Lung (tissue), 12 donors: ENCODE results near the gene PDXK. TPM values are rescaled to one million over a fixed set of nuclear protein-coding genes. Genes with fewer than 3 reads are reported as not detected.

Experiments used
- ATAC-seq: fragments of 200-7000 bp; cut with Tn5 transposase; one replicate; pipeline ENCODE4 v1.9.1; 2020; ENCODE audit warnings: moderate number of reproducible peaks; ENCODE audit not compliant: insufficient read depth, low FRiP score
- DNase-seq, 3 donors: peaks; one replicate each; pipeline ENCODE4 v3.0.0-alpha.2; 2013 to 2017
- H3K27ac ChIP-seq, 2 donors: one replicate each; pipeline ENCODE4 v1.5.1; 2013; ENCODE audit warnings: mild to moderate bottlenecking in 2 of 2, moderate library complexity in 2 of 2, control low read depth in 1 of 2, inconsistent platforms in 1 of 2, low read depth in 1 of 2, low read length in 1 of 2
- H3K27me3 ChIP-seq, 3 donors: one replicate each; pipeline ENCODE4 v1.5.1; 2013; ENCODE audit warnings: low read length in 2 of 3; ENCODE audit not compliant: control insufficient read depth in 3 of 3, insufficient read depth in 3 of 3
- H3K36me3 ChIP-seq, 4 donors: one replicate each; pipeline ENCODE4 v1.5.1; 2013; ENCODE audit warnings: low read length in 4 of 4, mild to moderate bottlenecking in 1 of 4, moderate library complexity in 1 of 4; ENCODE audit not compliant: control insufficient read depth in 4 of 4, insufficient read depth in 4 of 4
- H3K4me1 ChIP-seq, 5 donors: one replicate each; pipeline ENCODE4 v1.5.1; 2013; ENCODE audit warnings: low read length in 5 of 5, mild to moderate bottlenecking in 2 of 5, moderate library complexity in 1 of 5; ENCODE audit not compliant: control insufficient read depth in 5 of 5, insufficient read depth in 5 of 5
- H3K4me3 ChIP-seq: one replicate; pipeline ENCODE4 v1.5.1; 2013; ENCODE audit warnings: mild to moderate bottlenecking, control low read depth, moderate library complexity
- H3K9ac ChIP-seq, 2 donors: one replicate each; pipeline ENCODE4 v1.5.1; 2013; ENCODE audit warnings: low read length in 2 of 2, control low read depth in 1 of 2; ENCODE audit not compliant: insufficient read depth in 1 of 2
- H3K9me3 ChIP-seq, 4 donors: one replicate each; pipeline ENCODE4 v1.5.1; 2013; ENCODE audit warnings: low read length in 3 of 4, mild to moderate bottlenecking in 1 of 4, moderate library complexity in 1 of 4; ENCODE audit not compliant: control insufficient read depth in 4 of 4, insufficient read depth in 3 of 4
- WGBS, 2 donors: extraction: QIAGEN DNeasy Blood & Tissue Kit; methylation state at CpG; one replicate each; pipeline ENCODE4 v1.1.7; 2013; 5-methylcytosine and 5-hydroxymethylcytosine counted together
- polyA plus RNA-seq, 2 donors: library from polyadenylated mRNA; stranded (reverse); fragments of 200-250 nt; gene quantifications; one replicate each; pipeline ENCODE4 v1.2.1, GENCODE V29; 2013
- total RNA-seq, 2 donors: library from RNA; depleted of rRNA in 1 of 2; stranded (reverse); fragments of >200 nt in 1 of 2; gene quantifications; one replicate each; pipeline ENCODE4 v1.2.1, GENCODE V29; 2014 to 2021
- TF ChIP-seq, protein P1 (sequence below): IDR thresholded peaks from 2 replicates; pipeline ENCODE4 v1.5.1; 2012; ENCODE audit warnings: mild to moderate bottlenecking; ENCODE audit errors: control extremely low read depth, extremely low read depth
- donor health status: control.
- donor health status: control.
- donor health status: Bipolar disorder and iron deficiency.
- donor health status: healthy.
- donor health status: DM: yes; HTN: yes; CAD: no.

PDXK gene
- total and polyA plus RNA-seq, 4 donors = 62.7 to 276 (median 157) TPM

GRCh38 chr21:43758111-43758641 is 39.2 kb downstream of the PDXK start:
- Histone ChIP-seq H3K4me3 (no peak overlapping the region), H3K36me3 (peaks cover 0 to 70% (median 12%) of the 10 kb centered on the region in 4 donors), H3K9ac (no peak overlapping the region), H3K4me1 (peaks cover 0 to 3% (median 0%) of the 10 kb centered on the region in 5 donors), H3K27me3 (no peaks in the 10 kb centered on the region), H3K27ac (peak overlapping the region in 1 of 2 donors; percentile 83), H3K9me3 (no peaks in the 10 kb centered on the region)
- peak; percentile 37 for ATAC-seq
- DNase-seq = peak in 2 of 3 donors; percentile 38 to 55
- TF ChIP-seq, protein P1, sequence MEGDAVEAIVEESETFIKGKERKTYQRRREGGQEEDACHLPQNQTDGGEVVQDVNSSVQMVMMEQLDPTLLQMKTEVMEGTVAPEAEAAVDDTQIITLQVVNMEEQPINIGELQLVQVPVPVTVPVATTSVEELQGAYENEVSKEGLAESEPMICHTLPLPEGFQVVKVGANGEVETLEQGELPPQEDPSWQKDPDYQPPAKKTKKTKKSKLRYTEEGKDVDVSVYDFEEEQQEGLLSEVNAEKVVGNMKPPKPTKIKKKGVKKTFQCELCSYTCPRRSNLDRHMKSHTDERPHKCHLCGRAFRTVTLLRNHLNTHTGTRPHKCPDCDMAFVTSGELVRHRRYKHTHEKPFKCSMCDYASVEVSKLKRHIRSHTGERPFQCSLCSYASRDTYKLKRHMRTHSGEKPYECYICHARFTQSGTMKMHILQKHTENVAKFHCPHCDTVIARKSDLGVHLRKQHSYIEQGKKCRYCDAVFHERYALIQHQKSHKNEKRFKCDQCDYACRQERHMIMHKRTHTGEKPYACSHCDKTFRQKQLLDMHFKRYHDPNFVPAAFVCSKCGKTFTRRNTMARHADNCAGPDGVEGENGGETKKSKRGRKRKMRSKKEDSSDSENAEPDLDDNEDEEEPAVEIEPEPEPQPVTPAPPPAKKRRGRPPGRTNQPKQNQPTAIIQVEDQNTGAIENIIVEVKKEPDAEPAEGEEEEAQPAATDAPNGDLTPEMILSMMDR = no peak
- 43 to 61% methylated on average over 18 of the region's 18 CpGs for WGBS, 2 donors

GRCh38 chr21:43758811-43759210 is 39.9 kb downstream of the PDXK start:
- Histone ChIP-seq H3K9ac (no peak overlapping the region), H3K27me3 (no peaks in the 10 kb centered on the region), H3K4me1 (peaks cover 0 to 3% (median 0%) of the 10 kb centered on the region in 5 donors), H3K9me3 (no peaks in the 10 kb centered on the region), H3K4me3 (no peak overlapping the region), H3K36me3 (peaks cover 0 to 66% (median 12%) of the 10 kb centered on the region in 4 donors), H3K27ac (peak overlapping the region in 1 of 2 donors; percentile 1)
- no peak for DNase-seq
- ATAC-seq = no peak
- TF ChIP-seq, protein P1 = no peak
- WGBS, 2 donors = 67 to 83% methylated on average over 10 of the region's 10 CpGs

GRCh38 chr21:43759651-43760050 is 40.7 kb downstream of the PDXK start:
- DNase-seq = no peak
- Histone ChIP-seq H3K4me1 (peaks cover 0 to 3% (median 0%) of the 10 kb centered on the region in 5 donors), H3K9ac (no peak overlapping the region), H3K4me3 (no peak overlapping the region), H3K27ac (no peak overlapping the region), H3K27me3 (no peaks in the 10 kb centered on the region), H3K9me3 (no peaks in the 10 kb centered on the region), H3K36me3 (peaks cover 0 to 58% (median 9%) of the 10 kb centered on the region in 4 donors)
- 96 to 97% methylated on average over 19 of the region's 19 CpGs for WGBS, 2 donors
- no peak for ATAC-seq
- TF ChIP-seq, protein P1 = no peak
